ENCODE measurements around the gene APOO.

Gene APOO

GRCh38 chrX:23907498-23908218, at the start of gene APOO, which contains the start of gene CXorf58:
APOO (minus strand) TSS chrX:23907938; CDS start chrX:23907702, 236 bp downstream.
CXorf58 (plus strand) TSS chrX:23908006; CDS start chrX:23910303, 2,297 bp downstream.
- Histone ChIP-seq H3K4me1 (ENCODE audit: insufficient read depth, low read length) (peaks cover 7% of the 10 kb centered on the region), H3K9me3 (ENCODE audit: low read length) (no peaks in the 10 kb centered on the region), H3K4me3 (ENCODE audit: low read depth in 1 of 2, low read length in 2 of 2) (peak within 1 kb of the TSS; percentile 57 to 60), H3K27ac (ENCODE audit: low read depth, low read length) (peak within 1 kb of the TSS; percentile 59), H3K36me3 (ENCODE audit: insufficient read depth, low read length) (no peaks in the 10 kb centered on the region), H3K27me3 (ENCODE audit: control insufficient read depth in 1 of 2, insufficient read depth in 2 of 2, low read length in 2 of 2) (peaks cover 0 to 10% of the 10 kb centered on the region in 2 donors), H3K9ac (ENCODE audit: low read length) (peak within 1 kb of the TSS; percentile 67)

DNA sequence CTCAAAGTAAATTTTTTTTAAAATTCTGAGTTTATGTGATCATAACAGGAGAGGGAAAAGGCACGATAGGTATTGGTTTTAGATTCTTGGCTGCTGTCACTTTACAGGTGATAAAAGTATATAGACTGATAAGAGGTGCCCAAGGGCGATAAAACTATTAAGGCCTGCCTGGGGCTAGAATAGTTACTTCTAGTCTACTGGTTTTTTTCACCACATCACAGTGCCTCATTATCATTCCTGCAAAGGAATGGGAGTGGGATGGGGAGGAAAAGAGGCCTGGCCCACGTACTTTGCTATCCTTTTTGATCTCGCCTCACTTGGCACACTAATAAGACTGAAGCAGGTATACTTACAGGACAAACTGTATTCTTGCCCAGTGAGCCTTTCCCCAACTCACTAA, 46.7 kb upstream of the APOO start:
- H3K36me3 ChIP-seq (ENCODE audit: insufficient read depth, low read length): no peaks in the 10 kb centered on the region
- H3K27me3 ChIP-seq (ENCODE audit: control insufficient read depth in 1 of 2, insufficient read depth in 2 of 2, low read length in 2 of 2): no peaks in the 10 kb centered on the region
- H3K4me3 ChIP-seq (ENCODE audit: low read depth in 1 of 2, low read length in 2 of 2): no peak overlapping the region
- no peak overlapping the region for H3K27ac ChIP-seq (ENCODE audit: low read depth, low read length)
- H3K9me3 ChIP-seq (ENCODE audit: low read length): no peaks in the 10 kb centered on the region
- no peak overlapping the region for H3K9ac ChIP-seq (ENCODE audit: low read length)
- no peaks in the 10 kb centered on the region for H3K4me1 ChIP-seq (ENCODE audit: insufficient read depth, low read length)

DNA sequence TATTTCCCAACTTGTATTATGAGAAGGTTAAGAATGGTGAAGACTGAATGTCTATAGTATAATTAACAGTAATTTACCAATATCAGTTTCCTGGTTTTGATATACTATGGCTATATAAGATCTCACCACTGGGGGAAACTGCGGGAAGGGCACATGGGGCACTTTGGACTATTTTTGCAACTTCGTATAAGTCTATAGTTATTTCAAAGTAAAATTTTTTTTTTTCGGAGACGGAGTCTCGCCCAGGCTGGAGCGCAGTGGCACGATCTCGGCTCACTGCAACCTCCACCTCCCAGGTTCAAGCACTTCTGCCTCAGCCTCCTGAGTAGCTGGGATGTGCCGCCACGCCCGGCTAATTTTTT, 46.2 kb upstream of the APOO start:
- no peak overlapping the region for H3K27ac ChIP-seq (ENCODE audit: low read depth, low read length)
- H3K4me3 ChIP-seq (ENCODE audit: low read depth in 1 of 2, low read length in 2 of 2): no peak overlapping the region
- no peaks in the 10 kb centered on the region for H3K4me1 ChIP-seq (ENCODE audit: insufficient read depth, low read length)
- no peaks in the 10 kb centered on the region for H3K27me3 ChIP-seq (ENCODE audit: control insufficient read depth in 1 of 2, insufficient read depth in 2 of 2, low read length in 2 of 2)
- H3K36me3 ChIP-seq (ENCODE audit: insufficient read depth, low read length): no peaks in the 10 kb centered on the region
- no peaks in the 10 kb centered on the region for H3K9me3 ChIP-seq (ENCODE audit: low read length)
- no peak overlapping the region for H3K9ac ChIP-seq (ENCODE audit: low read length)

GRCh38 chrX:23952984-23953907, 45.5 kb upstream of the APOO start:
- no peak overlapping the region for H3K27ac ChIP-seq (ENCODE audit: low read depth, low read length)
- H3K9me3 ChIP-seq (ENCODE audit: low read length): no peaks in the 10 kb centered on the region
- H3K27me3 ChIP-seq (ENCODE audit: control insufficient read depth in 1 of 2, insufficient read depth in 2 of 2, low read length in 2 of 2): no peaks in the 10 kb centered on the region
- H3K9ac ChIP-seq (ENCODE audit: low read length): no peak overlapping the region
- no peaks in the 10 kb centered on the region for H3K4me1 ChIP-seq (ENCODE audit: insufficient read depth, low read length)
- no peak overlapping the region for H3K4me3 ChIP-seq (ENCODE audit: low read depth in 1 of 2, low read length in 2 of 2)
- no peaks in the 10 kb centered on the region for H3K36me3 ChIP-seq (ENCODE audit: insufficient read depth, low read length)

- H3K36me3 ChIP-seq (ENCODE audit: insufficient read depth, low read length): no peaks in the 10 kb centered on the region
- no peak overlapping the region for H3K27ac ChIP-seq (ENCODE audit: low read depth, low read length)
- H3K4me3 ChIP-seq (ENCODE audit: low read depth in 1 of 2, low read length in 2 of 2): no peak overlapping the region
- no peak overlapping the region for H3K9ac ChIP-seq (ENCODE audit: low read length)
- H3K9me3 ChIP-seq (ENCODE audit: low read length): no peaks in the 10 kb centered on the region
- H3K27me3 ChIP-seq (ENCODE audit: control insufficient read depth in 1 of 2, insufficient read depth in 2 of 2, low read length in 2 of 2): no peaks in the 10 kb centered on the region
- H3K4me1 ChIP-seq (ENCODE audit: insufficient read depth, low read length): no peaks in the 10 kb centered on the region
These were observed 44.7 kb upstream of the APOO start for GRCh38 chrX:23952391-23952790.

- no peak overlapping the region for H3K4me3 ChIP-seq (ENCODE audit: low read depth in 1 of 2, low read length in 2 of 2)
- H3K9ac ChIP-seq (ENCODE audit: low read length): no peak overlapping the region
- no peaks in the 10 kb centered on the region for H3K9me3 ChIP-seq (ENCODE audit: low read length)
- no peak overlapping the region for H3K27ac ChIP-seq (ENCODE audit: low read depth, low read length)
- H3K4me1 ChIP-seq (ENCODE audit: insufficient read depth, low read length): no peaks in the 10 kb centered on the region
- H3K27me3 ChIP-seq (ENCODE audit: control insufficient read depth in 1 of 2, insufficient read depth in 2 of 2, low read length in 2 of 2): no peaks in the 10 kb centered on the region
- H3K36me3 ChIP-seq (ENCODE audit: insufficient read depth, low read length): no peaks in the 10 kb centered on the region
These were observed 37.5 kb upstream of the APOO start for GRCh38 chrX:23945206-23945605.

DNA sequence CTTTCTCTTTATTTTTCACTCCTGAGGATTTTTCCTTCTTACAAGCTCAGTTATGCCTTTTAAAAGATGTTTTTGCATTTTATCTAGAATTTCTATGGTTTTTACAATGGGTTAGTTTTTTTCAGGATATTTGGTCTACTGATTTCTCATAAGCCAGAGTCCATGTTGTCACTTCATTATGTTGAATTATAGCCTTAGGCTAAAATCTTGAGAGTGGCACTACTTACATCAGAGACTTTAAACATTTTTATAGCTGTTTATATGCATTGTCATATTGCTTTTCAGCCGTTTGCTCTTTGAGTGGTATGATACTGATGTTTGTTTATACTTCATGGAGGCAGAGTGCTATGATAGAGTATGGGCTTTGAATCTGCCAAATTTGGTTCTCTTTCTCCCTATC, 36.5 kb upstream of the APOO start:
- H3K4me1 ChIP-seq (ENCODE audit: insufficient read depth, low read length): no peaks in the 10 kb centered on the region
- no peak overlapping the region for H3K4me3 ChIP-seq (ENCODE audit: low read depth in 1 of 2, low read length in 2 of 2)
- H3K27ac ChIP-seq (ENCODE audit: low read depth, low read length): no peak overlapping the region
- H3K9me3 ChIP-seq (ENCODE audit: low read length): no peaks in the 10 kb centered on the region
- H3K9ac ChIP-seq (ENCODE audit: low read length): no peak overlapping the region
- no peaks in the 10 kb centered on the region for H3K36me3 ChIP-seq (ENCODE audit: insufficient read depth, low read length)
- H3K27me3 ChIP-seq (ENCODE audit: control insufficient read depth in 1 of 2, insufficient read depth in 2 of 2, low read length in 2 of 2): no peaks in the 10 kb centered on the region

DNA sequence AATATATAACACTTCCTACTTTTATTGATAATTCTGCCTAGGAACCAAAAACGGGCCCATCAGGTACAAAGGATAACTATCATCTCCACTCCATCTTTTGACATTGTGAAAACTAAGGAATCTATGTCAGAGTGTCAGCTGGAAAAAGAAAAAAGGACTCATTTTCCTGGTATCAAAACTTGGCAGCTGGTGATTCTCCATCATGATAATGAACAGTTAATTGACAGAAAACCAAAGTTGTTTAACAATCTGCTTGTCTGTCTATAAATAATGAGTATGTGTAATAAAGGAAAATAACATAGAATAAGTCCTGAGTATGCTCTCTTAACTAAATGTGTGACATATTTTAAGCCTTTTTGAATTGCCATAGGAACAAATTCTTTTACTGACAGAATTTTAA, 31.5 kb upstream of the APOO start:
- H3K9me3 ChIP-seq (ENCODE audit: low read length): no peaks in the 10 kb centered on the region
- peaks cover 0 to 7% of the 10 kb centered on the region in 2 donors for H3K27me3 ChIP-seq (ENCODE audit: control insufficient read depth in 1 of 2, insufficient read depth in 2 of 2, low read length in 2 of 2)
- no peak overlapping the region for H3K27ac ChIP-seq (ENCODE audit: low read depth, low read length)
- H3K9ac ChIP-seq (ENCODE audit: low read length): no peak overlapping the region
- no peaks in the 10 kb centered on the region for H3K36me3 ChIP-seq (ENCODE audit: insufficient read depth, low read length)
- no peak overlapping the region for H3K4me3 ChIP-seq (ENCODE audit: low read depth in 1 of 2, low read length in 2 of 2)
- H3K4me1 ChIP-seq (ENCODE audit: insufficient read depth, low read length): no peaks in the 10 kb centered on the region

DNA sequence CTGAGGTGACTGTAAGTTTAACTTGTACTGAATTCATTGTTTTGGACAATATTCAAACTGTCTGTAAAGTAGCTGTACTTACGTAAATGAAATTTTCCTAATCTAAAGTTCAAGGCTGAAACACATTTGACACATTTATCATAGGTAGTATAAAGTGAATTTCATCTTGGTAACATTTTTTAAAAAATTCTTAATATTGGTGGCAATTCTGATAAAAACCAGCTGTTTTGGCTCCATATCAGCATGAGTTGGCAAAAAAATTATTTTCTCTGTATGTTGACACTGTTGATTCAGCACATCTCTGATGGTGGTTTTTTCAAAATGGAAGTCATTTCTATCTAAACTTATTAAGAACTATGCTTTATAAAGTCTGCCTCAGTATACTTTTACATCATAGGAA, 31.0 kb upstream of the APOO start:
- H3K36me3 ChIP-seq (ENCODE audit: insufficient read depth, low read length): no peaks in the 10 kb centered on the region
- no peak overlapping the region for H3K4me3 ChIP-seq (ENCODE audit: low read depth in 1 of 2, low read length in 2 of 2)
- no peaks in the 10 kb centered on the region for H3K4me1 ChIP-seq (ENCODE audit: insufficient read depth, low read length)

DNA sequence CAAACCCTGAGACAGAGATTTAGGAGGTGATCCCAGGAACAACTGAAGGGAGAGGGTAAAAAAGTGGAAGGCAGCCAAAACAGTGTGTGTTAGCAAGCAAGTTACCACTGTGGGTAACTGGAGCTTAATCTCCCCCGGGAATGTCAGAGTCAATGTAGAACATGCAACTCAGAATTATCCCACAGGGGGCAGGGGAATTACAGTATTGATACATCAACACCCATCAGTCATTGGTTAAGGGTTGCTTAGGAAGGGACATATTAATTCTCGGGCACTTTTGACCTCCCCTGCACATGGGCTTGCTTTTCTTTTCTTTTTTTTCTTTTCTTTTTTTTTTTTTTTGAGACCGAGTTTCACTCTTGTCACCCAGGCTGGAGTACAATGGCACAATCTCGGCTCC, 29.4 kb upstream of the APOO start:
- no peaks in the 10 kb centered on the region for H3K4me1 ChIP-seq (ENCODE audit: insufficient read depth, low read length)
- H3K9me3 ChIP-seq (ENCODE audit: low read length): no peaks in the 10 kb centered on the region
- no peak overlapping the region for H3K4me3 ChIP-seq (ENCODE audit: low read depth in 1 of 2, low read length in 2 of 2)

More for the DNA sequence above, 31.0 kb upstream of the APOO start:
- H3K27me3 ChIP-seq (ENCODE audit: control insufficient read depth in 1 of 2, insufficient read depth in 2 of 2, low read length in 2 of 2): peaks cover 0 to 7% of the 10 kb centered on the region in 2 donors
- H3K9me3 ChIP-seq (ENCODE audit: low read length): no peaks in the 10 kb centered on the region
- H3K27ac ChIP-seq (ENCODE audit: low read depth, low read length): no peak overlapping the region
- H3K9ac ChIP-seq (ENCODE audit: low read length): no peak overlapping the region

GRCh38 chrX:23936180-23936579, 28.4 kb upstream of the APOO start:
- Histone ChIP-seq H3K27ac (ENCODE audit: low read depth, low read length) (no peak overlapping the region), H3K4me1 (ENCODE audit: insufficient read depth, low read length) (no peaks in the 10 kb centered on the region), H3K9ac (ENCODE audit: low read length) (no peak overlapping the region), H3K4me3 (ENCODE audit: low read depth in 1 of 2, low read length in 2 of 2) (no peak overlapping the region), H3K27me3 (ENCODE audit: control insufficient read depth in 1 of 2, insufficient read depth in 2 of 2, low read length in 2 of 2) (peaks cover 0 to 7% of the 10 kb centered on the region in 2 donors), H3K36me3 (ENCODE audit: insufficient read depth, low read length) (no peaks in the 10 kb centered on the region), H3K9me3 (ENCODE audit: low read length) (no peaks in the 10 kb centered on the region)

More for the DNA sequence above, 29.4 kb upstream of the APOO start:
- Histone ChIP-seq H3K27me3 (ENCODE audit: control insufficient read depth in 1 of 2, insufficient read depth in 2 of 2, low read length in 2 of 2) (peaks cover 0 to 7% of the 10 kb centered on the region in 2 donors), H3K27ac (ENCODE audit: low read depth, low read length) (no peak overlapping the region), H3K36me3 (ENCODE audit: insufficient read depth, low read length) (no peaks in the 10 kb centered on the region), H3K9ac (ENCODE audit: low read length) (no peak overlapping the region)
